BE2C (cell line): Measurements from ENCODE around the gene ME1.

Experiments
- DNase-seq: peaks from one replicate; pipeline ENCODE4 v3.0.0-alpha.2; 2020
- H3K27me3 ChIP-seq: fragments of 250-450 bp; sonication (Bioruptor Pico); 2 replicates; pipeline ENCODE4 v1.5.1; 2020; ENCODE audit warnings: mild to moderate bottlenecking
- H3K36me3 ChIP-seq: fragments of 250-450 bp; sonication (Bioruptor Pico); 2 replicates; pipeline ENCODE4 v1.5.1; 2020; ENCODE audit warnings: mild to moderate bottlenecking
- H3K4me1 ChIP-seq: fragments of 250-450 bp; sonication (Bioruptor Pico); 2 replicates; pipeline ENCODE4 v1.5.1; 2020
- H3K4me3 ChIP-seq: 2 replicates; pipeline ENCODE4 v1.5.1; 2011; ENCODE audit warnings: low read depth, low read length
- H3K9me3 ChIP-seq: fragments of 250-450 bp; sonication (Bioruptor Pico); 2 replicates; pipeline ENCODE4 v1.5.1; 2020
- TF ChIP-seq, protein P1 (sequence below): IDR thresholded peaks from 2 replicates; pipeline ENCODE4 v1.5.1; 2012; ENCODE audit warnings: mild to moderate bottlenecking, low read depth, low read length

The ME1 gene

GRCh38 chr6:83439201-83439600 lies 8.3 kb upstream of the ME1 start:
- no peaks in the 10 kb centered on the region for H3K36me3 ChIP-seq
- H3K4me1 ChIP-seq: no peaks in the 10 kb centered on the region
- no peak overlapping the region for H3K4me3 ChIP-seq
- no peaks in the 10 kb centered on the region for H3K9me3 ChIP-seq
- H3K27me3 ChIP-seq: no peaks in the 10 kb centered on the region
- DNase-seq: no peak
- TF ChIP-seq, protein P1, sequence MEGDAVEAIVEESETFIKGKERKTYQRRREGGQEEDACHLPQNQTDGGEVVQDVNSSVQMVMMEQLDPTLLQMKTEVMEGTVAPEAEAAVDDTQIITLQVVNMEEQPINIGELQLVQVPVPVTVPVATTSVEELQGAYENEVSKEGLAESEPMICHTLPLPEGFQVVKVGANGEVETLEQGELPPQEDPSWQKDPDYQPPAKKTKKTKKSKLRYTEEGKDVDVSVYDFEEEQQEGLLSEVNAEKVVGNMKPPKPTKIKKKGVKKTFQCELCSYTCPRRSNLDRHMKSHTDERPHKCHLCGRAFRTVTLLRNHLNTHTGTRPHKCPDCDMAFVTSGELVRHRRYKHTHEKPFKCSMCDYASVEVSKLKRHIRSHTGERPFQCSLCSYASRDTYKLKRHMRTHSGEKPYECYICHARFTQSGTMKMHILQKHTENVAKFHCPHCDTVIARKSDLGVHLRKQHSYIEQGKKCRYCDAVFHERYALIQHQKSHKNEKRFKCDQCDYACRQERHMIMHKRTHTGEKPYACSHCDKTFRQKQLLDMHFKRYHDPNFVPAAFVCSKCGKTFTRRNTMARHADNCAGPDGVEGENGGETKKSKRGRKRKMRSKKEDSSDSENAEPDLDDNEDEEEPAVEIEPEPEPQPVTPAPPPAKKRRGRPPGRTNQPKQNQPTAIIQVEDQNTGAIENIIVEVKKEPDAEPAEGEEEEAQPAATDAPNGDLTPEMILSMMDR: no peak

DNA sequence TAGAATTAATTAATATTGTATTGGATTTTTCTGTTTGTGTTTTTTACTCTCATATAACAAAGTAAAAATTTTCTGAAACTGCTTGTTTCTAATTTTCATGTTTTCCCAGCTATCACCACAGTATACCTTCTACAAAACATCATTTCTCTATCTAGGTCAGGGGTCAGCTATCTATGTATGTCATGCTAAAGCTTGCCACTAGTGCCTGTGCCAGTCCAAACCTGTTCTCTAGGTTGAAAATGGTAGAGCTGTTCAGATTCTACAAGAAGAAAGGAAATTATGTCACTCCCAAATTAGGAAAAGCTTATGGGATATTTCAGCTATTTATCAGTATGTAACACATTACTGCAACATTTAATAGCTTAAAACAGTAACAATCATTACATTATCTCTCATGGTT lies 5.8 kb upstream of the ME1 start:
- Histone ChIP-seq H3K4me3 (no peak overlapping the region), H3K27me3 (no peaks in the 10 kb centered on the region), H3K36me3 (no peaks in the 10 kb centered on the region), H3K4me1 (no peaks in the 10 kb centered on the region), H3K9me3 (no peaks in the 10 kb centered on the region)
- DNase-seq: no peak
- TF ChIP-seq, protein P1: no peak

DNA sequence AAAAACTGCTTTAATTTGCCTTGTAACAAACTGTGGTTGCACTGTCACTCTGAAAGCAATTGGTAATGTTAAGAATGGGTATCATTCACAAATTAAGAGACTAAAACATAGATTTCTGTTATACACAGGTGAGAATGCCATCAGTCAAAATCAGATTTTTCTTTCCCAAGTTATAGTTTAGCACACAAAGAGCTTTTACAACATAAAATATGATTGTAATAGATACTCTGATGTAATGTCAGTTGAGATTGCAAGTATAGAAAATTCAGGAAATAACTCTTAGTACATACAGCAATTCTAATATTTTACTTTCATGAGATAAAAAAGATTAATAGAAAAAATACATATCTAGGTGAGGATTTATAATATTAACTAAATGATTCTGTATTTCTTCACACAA lies 2.3 kb upstream of the ME1 start:
- TF ChIP-seq, protein P1: no peak
- Histone ChIP-seq H3K36me3 (no peaks in the 10 kb centered on the region), H3K4me3 (no peak overlapping the region), H3K4me1 (peaks cover 5% of the 10 kb centered on the region), H3K27me3 (no peaks in the 10 kb centered on the region), H3K9me3 (no peaks in the 10 kb centered on the region)
- no peak for DNase-seq

- H3K4me1 ChIP-seq: peaks cover 5% of the 10 kb centered on the region
- no peak for DNase-seq
- no peaks in the 10 kb centered on the region for H3K27me3 ChIP-seq
- no peak overlapping the region for H3K4me3 ChIP-seq
- no peaks in the 10 kb centered on the region for H3K9me3 ChIP-seq
- TF ChIP-seq, protein P1: no peak
- no peaks in the 10 kb centered on the region for H3K36me3 ChIP-seq
Measured at GRCh38 chr6:83432636-83433035, 1.8 kb upstream of the ME1 start.

GRCh38 chr6:83431545-83432155 lies 799 bp upstream of the ME1 start:
- H3K4me1 ChIP-seq: peaks cover 5% of the 10 kb centered on the region
- DNase-seq: no peak

More at GRCh38 chr6:83431545-83432155, 799 bp upstream of the ME1 start:
- Histone ChIP-seq H3K4me3 (peak overlapping the region; percentile 67), H3K9me3 (no peaks in the 10 kb centered on the region), H3K27me3 (no peaks in the 10 kb centered on the region), H3K36me3 (no peaks in the 10 kb centered on the region)
- TF ChIP-seq, protein P1: no peak
